HuH-7.5 (cell line): ENCODE results near the gene ROS1.
"Not testable (repeated sequence)": the region's sequence is repeated elsewhere in the genome, so short reads cannot be mapped to it uniquely, and the experiment has no call there.

Source experiments
- DNase-seq: peaks from one replicate; pipeline ENCODE4 v3.0.0; 2011; ENCODE audit warnings: low spot score

ROS1 gene

DNA sequence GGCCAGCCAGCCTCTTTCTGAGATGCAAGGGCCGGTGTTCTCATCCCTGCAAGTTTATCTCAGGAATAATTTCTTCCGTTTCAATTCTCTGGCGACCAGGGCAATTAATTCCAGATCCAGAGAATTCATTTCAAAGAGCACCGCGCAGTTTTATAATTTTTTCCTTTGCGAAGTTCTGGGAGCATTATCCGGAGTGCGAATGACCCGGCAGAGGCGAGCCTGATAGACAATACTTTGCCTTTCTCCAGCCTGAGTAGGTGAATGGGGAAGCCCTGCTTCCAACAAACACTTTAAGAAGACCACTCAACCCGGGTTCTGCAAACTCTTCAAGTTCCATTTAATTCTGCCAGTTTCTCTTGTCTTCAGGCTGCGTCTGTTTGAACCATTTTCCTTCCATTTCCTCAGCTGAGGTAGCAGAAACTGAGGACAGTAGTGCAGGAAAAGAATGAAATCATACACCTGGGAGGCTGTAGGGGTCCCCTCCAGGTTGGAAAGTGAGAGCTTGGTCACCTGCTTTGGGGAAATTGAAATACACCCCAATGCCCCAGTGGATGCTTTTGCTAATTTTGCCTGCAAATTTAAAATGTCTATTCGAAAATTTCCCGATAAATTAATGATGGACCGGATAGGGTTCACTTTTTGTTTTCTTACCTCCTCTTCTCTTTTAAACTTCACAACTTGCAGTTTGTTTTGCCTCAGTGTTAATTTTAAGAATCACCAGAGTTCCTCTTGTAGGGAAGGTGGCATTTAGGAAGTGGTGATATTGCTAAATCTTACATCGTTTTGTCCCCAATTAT is 159.3 kb downstream of the ROS1 start:
- no peak for DNase-seq

GRCh38 chr6:117265410-117266256 is 160.1 kb downstream of the ROS1 start, which contains the start of gene VGLL2:
Gene VGLL2 (plus strand): TSS chr6:117265558. CDS start chr6:117265764, 206 bp downstream.
- peak; percentile 81 for DNase-seq

DNA sequence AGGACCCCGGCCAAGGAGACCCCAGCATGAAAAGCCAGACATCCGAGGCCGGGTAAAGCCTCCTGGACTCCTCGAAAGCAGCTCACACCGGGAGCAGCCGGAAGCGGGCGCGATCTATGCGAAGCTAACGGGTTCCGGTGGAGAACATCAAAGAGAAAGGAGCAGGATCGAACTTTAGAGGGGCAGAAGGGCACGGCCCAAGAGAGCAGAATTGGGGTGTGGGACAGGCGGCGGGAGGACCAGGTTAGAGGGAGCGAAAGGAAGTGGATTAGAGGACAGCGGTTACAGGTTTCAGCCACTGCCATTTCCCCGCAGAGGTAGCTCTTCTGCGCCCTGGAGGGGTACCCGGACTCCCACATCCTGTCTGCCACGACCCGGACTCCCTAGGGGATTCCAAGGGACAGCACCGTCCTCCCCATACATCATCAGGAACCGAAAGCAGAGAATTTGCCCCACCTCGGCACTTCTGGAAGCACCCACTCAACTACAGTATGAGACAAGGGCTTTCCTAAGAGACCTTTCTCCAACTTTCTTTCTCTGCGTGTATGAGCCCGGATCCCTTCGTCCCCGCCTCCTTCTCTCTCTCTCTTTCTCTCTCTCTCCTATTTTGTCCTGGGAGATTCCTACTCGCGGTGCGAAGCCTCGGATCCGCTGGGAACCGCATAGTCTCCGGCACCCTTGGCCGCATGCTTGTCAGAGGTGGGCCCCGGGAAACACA is 160.9 kb downstream of the ROS1 start:
- DNase-seq = peak; percentile 51

GRCh38 chr6:117264369-117264691 is 161.4 kb downstream of the ROS1 start:
- DNase-seq = no peak

- no peak for DNase-seq
Observed at GRCh38 chr6:117263353-117263927, 162.3 kb downstream of the ROS1 start.

DNA sequence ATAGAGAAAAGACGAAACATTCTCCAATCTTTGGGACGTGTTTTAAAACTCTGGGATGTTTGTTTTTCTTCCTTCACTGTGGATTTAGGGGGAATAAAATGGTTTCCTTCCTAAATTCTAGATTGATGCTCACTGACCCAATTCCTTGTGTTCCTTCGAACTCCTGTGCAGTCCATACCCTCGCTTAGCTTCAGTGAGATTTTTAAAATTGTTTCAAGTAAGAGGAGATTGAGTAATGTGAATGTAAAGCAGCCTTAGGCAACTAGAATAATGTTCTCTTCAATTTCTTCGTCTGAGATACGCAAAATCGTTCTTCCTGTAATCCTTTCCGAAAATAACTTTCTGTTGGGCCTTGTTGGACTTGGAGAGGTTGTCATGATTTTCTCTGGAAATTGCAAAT is 162.9 kb downstream of the ROS1 start:
- no peak for DNase-seq

GRCh38 chr6:117253785-117254184 is 172.0 kb downstream of the ROS1 start:
- DNase-seq = no peak

DNA sequence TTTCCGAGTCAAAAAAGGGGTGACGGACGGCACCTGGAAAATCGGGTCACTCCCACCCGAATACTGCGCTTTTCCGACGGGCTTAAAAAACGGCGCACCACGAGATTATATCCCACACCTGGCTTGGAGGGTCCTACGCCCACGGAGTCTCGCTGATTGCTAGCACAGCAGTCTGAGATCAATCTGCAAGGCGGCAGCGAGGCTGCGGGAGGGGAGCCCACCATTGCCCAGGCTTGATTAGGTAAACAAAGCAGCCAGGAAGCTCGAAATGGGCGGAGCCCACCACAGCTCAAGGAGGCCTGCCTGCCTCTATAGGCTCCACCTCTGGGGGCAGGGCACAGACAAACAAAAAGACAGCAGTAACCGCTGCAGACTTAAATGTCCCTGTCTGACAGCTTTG is 180.8 kb downstream of the ROS1 start:
- not testable (repeated sequence) for DNase-seq

- DNase-seq = not testable (repeated sequence)
Observed at GRCh38 chr6:117244571-117244970, 181.2 kb downstream of the ROS1 start.
